ENCODE data around the gene VSIG4.

GRCh38 chrX:66000628-66001272 lies 39.1 kb downstream of the VSIG4 start:
- TF ChIP-seq CTCF (IDR thresholded peaks at IDR 0.05) (no peak), POLR2A (IDR thresholded peaks at IDR 0.05) (no peak)

Data from testis (tissue), 2 donors.